ENCODE results near the gene SLC16A4. TPM values are rescaled to one million over a fixed set of nuclear protein-coding genes. Genes with fewer than 3 reads are reported as not detected.

Gene SLC16A4
- total and polyA plus RNA-seq, 10 donors: 1.5 to 6.9 (median 4.8) TPM

DNA sequence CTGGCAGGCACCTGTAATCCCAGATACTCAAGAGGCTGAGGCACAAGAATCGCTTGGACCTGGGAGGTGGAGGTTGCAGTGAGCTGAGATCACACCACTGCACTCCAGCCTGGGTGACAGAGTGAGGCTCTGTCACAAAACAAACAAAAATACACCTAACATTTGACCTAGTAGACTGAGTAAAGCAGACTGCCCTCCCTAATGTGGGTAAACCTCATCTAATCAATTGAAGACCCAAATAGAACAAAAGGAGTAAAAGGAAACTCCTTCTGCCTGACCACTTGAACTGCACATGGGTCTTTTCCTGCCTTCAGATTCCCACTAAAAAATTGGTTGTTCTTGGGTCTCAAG lies 70.7 kb downstream of the SLC16A4 start:
- 85 to 100% (median 95%) methylated on average over 1 of the region's 1 CpG for WGBS, 5 donors
- no peaks in the 10 kb centered on the region for H3K4me1 ChIP-seq
- H3K9me3 ChIP-seq: no peaks in the 10 kb centered on the region
- no peak for DNase-seq
- no peaks in the 10 kb centered on the region for H3K27me3 ChIP-seq (replicated peaks in 1 of 7)
- intact Hi-C loops (cut with DNase I; ENCODE audit: low total_unique reads): no loop called here
- H3K27ac ChIP-seq: peak overlapping the region in 2 of 8 donors; percentile 72 to 77
- no peak overlapping the region for H3K4me3 ChIP-seq
- no peaks in the 10 kb centered on the region for H3K36me3 ChIP-seq
- TF ChIP-seq POLR2AphosphoS5 (IDR thresholded peaks at IDR 0.05): no peak
- TF ChIP-seq, protein P1, sequence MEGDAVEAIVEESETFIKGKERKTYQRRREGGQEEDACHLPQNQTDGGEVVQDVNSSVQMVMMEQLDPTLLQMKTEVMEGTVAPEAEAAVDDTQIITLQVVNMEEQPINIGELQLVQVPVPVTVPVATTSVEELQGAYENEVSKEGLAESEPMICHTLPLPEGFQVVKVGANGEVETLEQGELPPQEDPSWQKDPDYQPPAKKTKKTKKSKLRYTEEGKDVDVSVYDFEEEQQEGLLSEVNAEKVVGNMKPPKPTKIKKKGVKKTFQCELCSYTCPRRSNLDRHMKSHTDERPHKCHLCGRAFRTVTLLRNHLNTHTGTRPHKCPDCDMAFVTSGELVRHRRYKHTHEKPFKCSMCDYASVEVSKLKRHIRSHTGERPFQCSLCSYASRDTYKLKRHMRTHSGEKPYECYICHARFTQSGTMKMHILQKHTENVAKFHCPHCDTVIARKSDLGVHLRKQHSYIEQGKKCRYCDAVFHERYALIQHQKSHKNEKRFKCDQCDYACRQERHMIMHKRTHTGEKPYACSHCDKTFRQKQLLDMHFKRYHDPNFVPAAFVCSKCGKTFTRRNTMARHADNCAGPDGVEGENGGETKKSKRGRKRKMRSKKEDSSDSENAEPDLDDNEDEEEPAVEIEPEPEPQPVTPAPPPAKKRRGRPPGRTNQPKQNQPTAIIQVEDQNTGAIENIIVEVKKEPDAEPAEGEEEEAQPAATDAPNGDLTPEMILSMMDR (IDR thresholded peaks at IDR 0.05 in 8 of 11, conservative IDR thresholded peaks at IDR 0.05 in 3 of 11): no peak
- TF ChIP-seq POLR2A (IDR thresholded peaks at IDR 0.05): no peak

DNA sequence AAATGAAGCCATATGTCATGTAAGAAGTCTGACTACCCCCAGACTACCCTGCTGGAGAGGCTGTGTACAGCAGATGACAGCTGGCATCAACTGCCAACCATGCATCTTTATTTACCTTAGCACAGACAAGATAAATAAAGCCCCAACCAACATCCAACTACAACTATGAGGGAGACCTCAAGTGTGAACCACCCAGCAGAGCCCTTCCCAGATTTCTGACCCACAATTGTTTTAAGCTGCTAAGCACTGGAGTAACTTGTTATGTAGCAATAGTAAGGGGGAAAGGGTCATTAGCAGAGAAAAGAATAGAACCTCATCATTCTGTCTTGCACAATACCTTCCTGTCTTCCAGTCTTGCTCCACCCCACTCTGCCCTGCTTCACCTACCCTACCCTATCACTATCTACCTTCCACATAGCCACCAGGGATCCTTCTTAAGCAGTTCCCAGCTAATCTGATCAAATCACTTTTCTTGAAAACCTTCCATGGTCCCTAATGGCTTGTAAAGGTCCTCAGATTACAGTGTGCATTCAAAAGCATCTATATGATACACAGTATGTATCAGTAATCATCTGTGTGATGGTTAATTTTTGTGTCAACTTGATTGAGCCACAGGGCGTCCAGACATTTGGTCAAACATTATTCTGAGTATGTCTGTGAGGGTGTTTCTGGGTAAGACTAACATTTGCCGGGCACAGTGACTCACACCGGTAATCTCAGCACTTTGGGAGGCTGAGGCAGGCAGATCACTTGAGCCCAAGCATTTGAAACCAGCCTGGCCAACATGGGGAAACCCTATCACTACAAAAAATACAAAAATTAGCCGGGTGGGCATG lies 71.3 kb downstream of the SLC16A4 start:
- no peaks in the 10 kb centered on the region for H3K27me3 ChIP-seq (replicated peaks in 1 of 7)
- no peaks in the 10 kb centered on the region for H3K4me1 ChIP-seq
- H3K36me3 ChIP-seq: no peaks in the 10 kb centered on the region
- TF ChIP-seq, protein P1 (IDR thresholded peaks at IDR 0.05 in 8 of 11, conservative IDR thresholded peaks at IDR 0.05 in 3 of 11): peak in 2 of 11 experiments; percentile 14 to 16
- TF ChIP-seq POLR2AphosphoS5 (IDR thresholded peaks at IDR 0.05): no peak
- 74 to 89% (median 84%) methylated on average over 4 of the region's 4 CpGs for WGBS, 5 donors
- H3K9me3 ChIP-seq: no peaks in the 10 kb centered on the region
- intact Hi-C loops (cut with DNase I; ENCODE audit: low total_unique reads): loop anchor here (10.0 kb wide), 1 partner anchor 145 kb away; no protein-coding TSS in a partner anchor
- peak overlapping the region in 5 of 8 donors; percentile 16 to 77 (median 53) for H3K27ac ChIP-seq
- no peak for DNase-seq
- no peak overlapping the region for H3K4me3 ChIP-seq

DNA sequence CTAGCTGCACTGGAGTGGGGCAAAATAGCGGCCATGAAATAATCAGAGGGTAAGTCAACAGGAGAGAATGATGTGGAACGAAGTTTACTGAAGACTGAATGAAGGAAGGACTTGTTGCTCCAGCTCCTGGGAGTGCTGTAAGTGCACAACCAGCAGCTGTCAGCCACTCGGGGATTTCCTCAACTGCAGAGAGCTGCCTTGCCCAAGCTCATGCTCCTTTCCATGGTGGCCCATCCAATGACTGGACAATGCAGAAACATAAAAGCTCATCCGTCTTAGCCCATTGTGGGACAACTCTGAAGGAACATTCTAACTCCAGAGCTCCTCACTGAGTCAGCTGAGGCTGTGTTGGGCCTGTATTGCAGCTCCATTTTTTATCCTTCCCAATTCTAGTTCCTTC lies 72.8 kb downstream of the SLC16A4 start:
- Histone ChIP-seq H3K36me3 (no peaks in the 10 kb centered on the region), H3K9me3 (no peaks in the 10 kb centered on the region), H3K27me3 (replicated peaks in 1 of 7) (no peaks in the 10 kb centered on the region), H3K27ac (no peak overlapping the region), H3K4me3 (no peak overlapping the region), H3K4me1 (no peaks in the 10 kb centered on the region)
- TF ChIP-seq, protein P1 (IDR thresholded peaks at IDR 0.05 in 8 of 11, conservative IDR thresholded peaks at IDR 0.05 in 3 of 11): no peak
- TF ChIP-seq POLR2AphosphoS5 (IDR thresholded peaks at IDR 0.05): no peak
- WGBS, 5 donors: 82 to 97% (median 86%) methylated on average over 4 of the region's 4 CpGs
- intact Hi-C loops (cut with DNase I; ENCODE audit: low total_unique reads): loop anchor here (10.0 kb wide), 1 partner anchor 147 kb away; no protein-coding TSS in a partner anchor
- DNase-seq: no peak

DNA sequence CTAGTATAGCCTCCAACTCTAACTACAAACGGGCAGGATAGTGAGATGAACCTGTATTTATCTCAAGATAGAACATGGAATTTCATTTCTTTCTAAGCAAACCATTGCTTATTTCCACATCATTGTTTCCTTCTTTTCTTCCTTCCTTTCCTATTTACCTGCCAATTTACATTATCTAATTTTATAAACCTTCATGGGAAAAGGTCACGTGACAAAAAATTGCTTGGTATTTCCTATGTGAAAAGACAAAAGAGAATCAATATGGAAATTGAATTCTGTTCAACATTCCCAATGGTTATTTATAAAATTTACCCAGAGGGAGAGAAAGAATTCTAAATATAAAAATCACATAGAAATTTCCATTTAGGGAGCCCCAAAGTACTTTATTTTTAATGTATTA lies 74.1 kb downstream of the SLC16A4 start:
- DNase-seq: no peak
- no peaks in the 10 kb centered on the region for H3K27me3 ChIP-seq (replicated peaks in 1 of 7)
- H3K4me1 ChIP-seq: peaks cover 3 to 11% (median 7%) of the 10 kb centered on the region in 6 donors
- H3K4me3 ChIP-seq: no peak overlapping the region
- 81 to 94% (median 90%) methylated on average over 2 of the region's 2 CpGs for WGBS, 5 donors
- no peaks in the 10 kb centered on the region for H3K36me3 ChIP-seq
- H3K9me3 ChIP-seq: no peaks in the 10 kb centered on the region
- H3K27ac ChIP-seq: no peak overlapping the region
- intact Hi-C loops (cut with DNase I; ENCODE audit: low total_unique reads): loop anchor here (10.0 kb wide), 1 partner anchor 148 kb away; no protein-coding TSS in a partner anchor
- TF ChIP-seq POLR2AphosphoS5 (IDR thresholded peaks at IDR 0.05): no peak

Other genes starting within 250 kb of the SLC16A4 start
- not detected for gene SLC6A17, start 240.5 kb downstream of the SLC16A4 start, total RNA-seq
- gene SLC6A17, start 240.5 kb downstream of the SLC16A4 start, polyA plus RNA-seq: under 1 TPM in 2 of 3 donors, not detected in 1; under 0.01 to 0.02 TPM
- gene KCNC4, start 180.7 kb downstream of the SLC16A4 start, total RNA-seq: 10 to 100 TPM in 5 of 7 donors, 1 to 10 TPM in 2; 9.8 to 22.1 (median 14.8) TPM
- 1 to 10 TPM; 1.4 to 3.7 (median 2.1) TPM for gene KCNC4, start 180.7 kb downstream of the SLC16A4 start, polyA plus RNA-seq
- 10 to 100 TPM; 36.7 to 63.7 (median 45.6) TPM for gene RBM15, start 51.6 kb downstream of the SLC16A4 start, total RNA-seq
- 1 to 10 TPM; 3.6 to 8.0 (median 4.1) TPM for gene RBM15, start 51.6 kb downstream of the SLC16A4 start, polyA plus RNA-seq
- 100 to 1,000 TPM in 1 of 7 donors, 10 to 100 TPM in 6; 49.6 to 115 (median 83.3) TPM for gene LAMTOR5, start 16.7 kb upstream of the SLC16A4 start, total RNA-seq
- gene LAMTOR5, start 16.7 kb upstream of the SLC16A4 start, polyA plus RNA-seq: 100 to 1,000 TPM; 261 to 340 (median 296) TPM
- gene PROK1, start 60.1 kb upstream of the SLC16A4 start, total RNA-seq: 1 to 10 TPM in 1 of 7 donors, under 1 TPM in 4, not detected in 2; 0.20 to 1.1 (median 0.51) TPM
- 1 to 10 TPM in 1 of 3 donors, under 1 TPM in 1, not detected in 1; 0.07 to 2.5 TPM for gene PROK1, start 60.1 kb upstream of the SLC16A4 start, polyA plus RNA-seq
- under 1 TPM in 1 of 7 donors, not detected in 6; 0.28 TPM for gene KCNA10, start 128.1 kb upstream of the SLC16A4 start, total RNA-seq
- not detected for gene KCNA10, start 128.1 kb upstream of the SLC16A4 start, polyA plus RNA-seq
- gene KCNA2, start 215.3 kb upstream of the SLC16A4 start, total RNA-seq: 1 to 10 TPM in 5 of 7 donors, under 1 TPM in 2; 0.65 to 2.6 (median 1.4) TPM
- gene KCNA2, start 215.3 kb upstream of the SLC16A4 start, polyA plus RNA-seq: under 1 TPM; 0.09 to 0.13 (median 0.11) TPM

Measured in spleen (tissue), 11 donors.